ENCODE data around the gene RANBP17.

GRCh38 chr5:171261361-171261760 is 399.5 kb downstream of the RANBP17 start:
- TF ChIP-seq, protein P1, sequence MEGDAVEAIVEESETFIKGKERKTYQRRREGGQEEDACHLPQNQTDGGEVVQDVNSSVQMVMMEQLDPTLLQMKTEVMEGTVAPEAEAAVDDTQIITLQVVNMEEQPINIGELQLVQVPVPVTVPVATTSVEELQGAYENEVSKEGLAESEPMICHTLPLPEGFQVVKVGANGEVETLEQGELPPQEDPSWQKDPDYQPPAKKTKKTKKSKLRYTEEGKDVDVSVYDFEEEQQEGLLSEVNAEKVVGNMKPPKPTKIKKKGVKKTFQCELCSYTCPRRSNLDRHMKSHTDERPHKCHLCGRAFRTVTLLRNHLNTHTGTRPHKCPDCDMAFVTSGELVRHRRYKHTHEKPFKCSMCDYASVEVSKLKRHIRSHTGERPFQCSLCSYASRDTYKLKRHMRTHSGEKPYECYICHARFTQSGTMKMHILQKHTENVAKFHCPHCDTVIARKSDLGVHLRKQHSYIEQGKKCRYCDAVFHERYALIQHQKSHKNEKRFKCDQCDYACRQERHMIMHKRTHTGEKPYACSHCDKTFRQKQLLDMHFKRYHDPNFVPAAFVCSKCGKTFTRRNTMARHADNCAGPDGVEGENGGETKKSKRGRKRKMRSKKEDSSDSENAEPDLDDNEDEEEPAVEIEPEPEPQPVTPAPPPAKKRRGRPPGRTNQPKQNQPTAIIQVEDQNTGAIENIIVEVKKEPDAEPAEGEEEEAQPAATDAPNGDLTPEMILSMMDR (IDR thresholded peaks at IDR 0.05) = no peak
- TF ChIP-seq POLR2A (IDR thresholded peaks at IDR 0.05) (no peak), EP300 (IDR thresholded peaks at IDR 0.05) (no peak)
